ENCODE measurements around the gene NFIA.

NFIA gene

GRCh38 chr1:61477301-61477700 is 394.9 kb downstream of the NFIA start:
- 7 to 18% methylated on average over 4 to 5 of the region's 7 CpGs for WGBS, 2 experiments
- peaks cover 49% of the 10 kb centered on the region for H3K27me3 ChIP-seq (ENCODE audit: control insufficient read depth, insufficient read depth, low read length, poor library complexity, severe bottlenecking)

GRCh38 chr1:61480273-61480935 is 398.0 kb downstream of the NFIA start:
- no peaks in the 10 kb centered on the region for H3K4me1 ChIP-seq (ENCODE audit: control insufficient read depth, insufficient read depth, low read length)
- peaks cover 31% of the 10 kb centered on the region for H3K27me3 ChIP-seq (ENCODE audit: control insufficient read depth, insufficient read depth, low read length, poor library complexity, severe bottlenecking)
- H3K36me3 ChIP-seq (ENCODE audit: control insufficient read depth, insufficient read depth, low read length) = no peaks in the 10 kb centered on the region
- H3K4me3 ChIP-seq (ENCODE audit: insufficient read depth, low read depth, low read length) = no peak overlapping the region
- no peak overlapping the region for H3K27ac ChIP-seq (ENCODE audit: insufficient read depth, low read depth, low read length, poor library complexity, severe bottlenecking)
- WGBS, 2 experiments = 88 to 91% methylated on average over 4 of the region's 4 CpGs
- H3K9me3 ChIP-seq (ENCODE audit: control insufficient read depth, low read length) = no peaks in the 10 kb centered on the region

More at GRCh38 chr1:61477301-61477700, 394.9 kb downstream of the NFIA start:
- Histone ChIP-seq H3K27ac (ENCODE audit: insufficient read depth, low read depth, low read length, poor library complexity, severe bottlenecking) (no peak overlapping the region), H3K4me3 (ENCODE audit: insufficient read depth, low read depth, low read length) (no peak overlapping the region), H3K4me1 (ENCODE audit: control insufficient read depth, insufficient read depth, low read length) (no peaks in the 10 kb centered on the region), H3K36me3 (ENCODE audit: control insufficient read depth, insufficient read depth, low read length) (no peaks in the 10 kb centered on the region), H3K9me3 (ENCODE audit: control insufficient read depth, low read length) (no peaks in the 10 kb centered on the region)

- Histone ChIP-seq H3K9me3 (ENCODE audit: control insufficient read depth, low read length) (no peaks in the 10 kb centered on the region), H3K36me3 (ENCODE audit: control insufficient read depth, insufficient read depth, low read length) (no peaks in the 10 kb centered on the region), H3K4me3 (ENCODE audit: insufficient read depth, low read depth, low read length) (no peak overlapping the region), H3K27me3 (ENCODE audit: control insufficient read depth, insufficient read depth, low read length, poor library complexity, severe bottlenecking) (peaks cover 22% of the 10 kb centered on the region), H3K27ac (ENCODE audit: insufficient read depth, low read depth, low read length, poor library complexity, severe bottlenecking) (no peak overlapping the region), H3K4me1 (ENCODE audit: control insufficient read depth, insufficient read depth, low read length) (no peaks in the 10 kb centered on the region)
- WGBS, 2 experiments = 78 to 88% methylated on average over 3 of the region's 3 CpGs
Measured at GRCh38 chr1:61481315-61481715, 399.0 kb downstream of the NFIA start.

GRCh38 chr1:61482170-61482734 is 399.9 kb downstream of the NFIA start:
- no peaks in the 10 kb centered on the region for H3K4me1 ChIP-seq (ENCODE audit: control insufficient read depth, insufficient read depth, low read length)
- H3K9me3 ChIP-seq (ENCODE audit: control insufficient read depth, low read length) = no peaks in the 10 kb centered on the region
- no peak overlapping the region for H3K4me3 ChIP-seq (ENCODE audit: insufficient read depth, low read depth, low read length)
- H3K27ac ChIP-seq (ENCODE audit: insufficient read depth, low read depth, low read length, poor library complexity, severe bottlenecking) = no peak overlapping the region
- 62 to 64% methylated on average over 7 of the region's 7 CpGs for WGBS, 2 experiments
- H3K36me3 ChIP-seq (ENCODE audit: control insufficient read depth, insufficient read depth, low read length) = no peaks in the 10 kb centered on the region
- H3K27me3 ChIP-seq (ENCODE audit: control insufficient read depth, insufficient read depth, low read length, poor library complexity, severe bottlenecking) = peaks cover 12% of the 10 kb centered on the region

GRCh38 chr1:61486783-61487536 is 404.6 kb downstream of the NFIA start:
- no peaks in the 10 kb centered on the region for H3K27me3 ChIP-seq (ENCODE audit: control insufficient read depth, insufficient read depth, low read length, poor library complexity, severe bottlenecking)
- H3K36me3 ChIP-seq (ENCODE audit: control insufficient read depth, insufficient read depth, low read length) = no peaks in the 10 kb centered on the region
- WGBS, 2 experiments = 90% methylated on average over 3 to 4 of the region's 4 CpGs
- H3K27ac ChIP-seq (ENCODE audit: insufficient read depth, low read depth, low read length, poor library complexity, severe bottlenecking) = no peak overlapping the region
- H3K4me3 ChIP-seq (ENCODE audit: insufficient read depth, low read depth, low read length) = no peak overlapping the region
- no peaks in the 10 kb centered on the region for H3K4me1 ChIP-seq (ENCODE audit: control insufficient read depth, insufficient read depth, low read length)
- no peaks in the 10 kb centered on the region for H3K9me3 ChIP-seq (ENCODE audit: control insufficient read depth, low read length)

- H3K4me1 ChIP-seq (ENCODE audit: control insufficient read depth, insufficient read depth, low read length) = no peaks in the 10 kb centered on the region
Measured at GRCh38 chr1:61487801-61488200, 405.4 kb downstream of the NFIA start.

GRCh38 chr1:61490924-61491323 is 408.6 kb downstream of the NFIA start:
- Histone ChIP-seq H3K4me3 (ENCODE audit: insufficient read depth, low read depth, low read length) (no peak overlapping the region), H3K27me3 (ENCODE audit: control insufficient read depth, insufficient read depth, low read length, poor library complexity, severe bottlenecking) (no peaks in the 10 kb centered on the region), H3K4me1 (ENCODE audit: control insufficient read depth, insufficient read depth, low read length) (no peaks in the 10 kb centered on the region), H3K36me3 (ENCODE audit: control insufficient read depth, insufficient read depth, low read length) (no peaks in the 10 kb centered on the region), H3K27ac (ENCODE audit: insufficient read depth, low read depth, low read length, poor library complexity, severe bottlenecking) (no peak overlapping the region), H3K9me3 (ENCODE audit: control insufficient read depth, low read length) (no peaks in the 10 kb centered on the region)
- 93% methylated on average over 4 of the region's 4 CpGs for WGBS, 2 experiments

More at GRCh38 chr1:61487801-61488200, 405.4 kb downstream of the NFIA start:
- Histone ChIP-seq H3K27me3 (ENCODE audit: control insufficient read depth, insufficient read depth, low read length, poor library complexity, severe bottlenecking) (no peaks in the 10 kb centered on the region), H3K27ac (ENCODE audit: insufficient read depth, low read depth, low read length, poor library complexity, severe bottlenecking) (no peak overlapping the region), H3K4me3 (ENCODE audit: insufficient read depth, low read depth, low read length) (no peak overlapping the region), H3K36me3 (ENCODE audit: control insufficient read depth, insufficient read depth, low read length) (no peaks in the 10 kb centered on the region), H3K9me3 (ENCODE audit: control insufficient read depth, low read length) (no peaks in the 10 kb centered on the region)
- WGBS, 2 experiments = 68 to 76% methylated on average over 5 to 6 of the region's 6 CpGs

- H3K4me1 ChIP-seq (ENCODE audit: control insufficient read depth, insufficient read depth, low read length) = no peaks in the 10 kb centered on the region
- 94 to 95% methylated on average over 4 of the region's 4 CpGs for WGBS, 2 experiments
- no peaks in the 10 kb centered on the region for H3K9me3 ChIP-seq (ENCODE audit: control insufficient read depth, low read length)
- H3K36me3 ChIP-seq (ENCODE audit: control insufficient read depth, insufficient read depth, low read length) = no peaks in the 10 kb centered on the region
- no peak overlapping the region for H3K27ac ChIP-seq (ENCODE audit: insufficient read depth, low read depth, low read length, poor library complexity, severe bottlenecking)
- no peaks in the 10 kb centered on the region for H3K27me3 ChIP-seq (ENCODE audit: control insufficient read depth, insufficient read depth, low read length, poor library complexity, severe bottlenecking)
- no peak overlapping the region for H3K4me3 ChIP-seq (ENCODE audit: insufficient read depth, low read depth, low read length)
Measured at GRCh38 chr1:61491497-61491896, 409.1 kb downstream of the NFIA start.

- H3K9me3 ChIP-seq (ENCODE audit: control insufficient read depth, low read length) = no peaks in the 10 kb centered on the region
- no peaks in the 10 kb centered on the region for H3K36me3 ChIP-seq (ENCODE audit: control insufficient read depth, insufficient read depth, low read length)
- H3K27ac ChIP-seq (ENCODE audit: insufficient read depth, low read depth, low read length, poor library complexity, severe bottlenecking) = no peak overlapping the region
- no peaks in the 10 kb centered on the region for H3K4me1 ChIP-seq (ENCODE audit: control insufficient read depth, insufficient read depth, low read length)
- 87 to 94% methylated on average over 3 of the region's 3 CpGs for WGBS, 2 experiments
- H3K27me3 ChIP-seq (ENCODE audit: control insufficient read depth, insufficient read depth, low read length, poor library complexity, severe bottlenecking) = no peaks in the 10 kb centered on the region
- no peak overlapping the region for H3K4me3 ChIP-seq (ENCODE audit: insufficient read depth, low read depth, low read length)
Measured at GRCh38 chr1:61494000-61494399, 411.6 kb downstream of the NFIA start.

- Histone ChIP-seq H3K27ac (ENCODE audit: insufficient read depth, low read depth, low read length, poor library complexity, severe bottlenecking) (no peak overlapping the region), H3K27me3 (ENCODE audit: control insufficient read depth, insufficient read depth, low read length, poor library complexity, severe bottlenecking) (no peaks in the 10 kb centered on the region), H3K4me3 (ENCODE audit: insufficient read depth, low read depth, low read length) (no peak overlapping the region), H3K9me3 (ENCODE audit: control insufficient read depth, low read length) (no peaks in the 10 kb centered on the region), H3K4me1 (ENCODE audit: control insufficient read depth, insufficient read depth, low read length) (no peaks in the 10 kb centered on the region), H3K36me3 (ENCODE audit: control insufficient read depth, insufficient read depth, low read length) (no peaks in the 10 kb centered on the region)
- WGBS, 2 experiments = 92 to 98% methylated on average over 4 of the region's 4 CpGs
Measured at GRCh38 chr1:61496501-61496900, 414.1 kb downstream of the NFIA start.

Data from ectodermal cell (in vitro differentiated cells).